ENCODE measurements around the gene TTC12.

GRCh38 chr11:113363406-113363805 is 49.0 kb downstream of the TTC12 start:
- TF ChIP-seq POLR2AphosphoS5 (IDR thresholded peaks at IDR 0.05; ENCODE audit: borderline replicate concordance, low read depth, low read length) (no peak), EZH2 (IDR thresholded peaks at IDR 0.05) (no peak)
